Retinal pigment epithelial cell (primary cell): ENCODE results near the gene MN1.

Experiments
- DNase-seq: peaks from one replicate; pipeline ENCODE4 v3.0.0-alpha.2; 2010; ENCODE audit warnings: low read depth
- H3K4me3 ChIP-seq: 2 replicates; pipeline ENCODE4 v1.5.1; 2011; ENCODE audit warnings: mild to moderate bottlenecking, low read length, control low read depth, moderate library complexity
- CTCF ChIP-seq: conservative IDR thresholded peaks from 2 replicates; pipeline ENCODE4 v1.5.1; 2011; ENCODE audit warnings: low read depth, low read length, control low read depth, inconsistent platforms

The MN1 gene

GRCh38 chr22:27814993-27815392, 13.4 kb upstream of the MN1 start:
- no peak for DNase-seq
- H3K4me3 ChIP-seq, result no peak overlapping the region
- no peak for TF ChIP-seq CTCF

GRCh38 chr22:27811778-27812177, 10.2 kb upstream of the MN1 start:
- TF ChIP-seq CTCF, result no peak
- DNase-seq, result no peak
- no peak overlapping the region for H3K4me3 ChIP-seq

GRCh38 chr22:27810609-27811151, 9.1 kb upstream of the MN1 start:
- TF ChIP-seq CTCF, result no peak
- H3K4me3 ChIP-seq, result no peak overlapping the region
- DNase-seq, result no peak

- no peak for TF ChIP-seq CTCF
- no peak overlapping the region for H3K4me3 ChIP-seq
- no peak for DNase-seq
Measured at GRCh38 chr22:27809700-27810608, 8.4 kb upstream of the MN1 start.

GRCh38 chr22:27809226-27809603, 7.7 kb upstream of the MN1 start:
- peak; percentile 1 for TF ChIP-seq CTCF
- H3K4me3 ChIP-seq, result no peak overlapping the region
- DNase-seq, result no peak

GRCh38 chr22:27808451-27809225, 7.1 kb upstream of the MN1 start:
- no peak overlapping the region for H3K4me3 ChIP-seq
- DNase-seq, result no peak
- TF ChIP-seq CTCF, result no peak
